HG02798 (cell line): ENCODE results near the gene ULK4.
"Not testable (repeated sequence)": the region's sequence is repeated elsewhere in the genome, so short reads cannot be mapped to it uniquely, and the experiment has no call there.

ENCODE experiments used
- ATAC-seq: cut with Tn5 transposase; IDR thresholded peaks from one replicate; pipeline ENCODE4 v1.9.1; 2021; ENCODE audit warnings: mild to moderate bottlenecking; ENCODE audit not compliant: unreplicated experiment, poor library complexity

The ULK4 gene

GRCh38 chr3:41960826-41961750 is 815 bp downstream of the ULK4 start:
- ATAC-seq: no peak

- no peak for ATAC-seq
Observed at GRCh38 chr3:41956574-41956973, 5.3 kb downstream of the ULK4 start.

- no peak for ATAC-seq
Observed at GRCh38 chr3:41955192-41955591, 6.7 kb downstream of the ULK4 start.

- no peak for ATAC-seq
Observed at GRCh38 chr3:41943311-41943843, 18.5 kb downstream of the ULK4 start.

GRCh38 chr3:41940393-41940792 is 21.5 kb downstream of the ULK4 start:
- no peak for ATAC-seq

GRCh38 chr3:41936384-41936783 is 25.5 kb downstream of the ULK4 start:
- no peak for ATAC-seq

GRCh38 chr3:41933154-41933676 is 28.7 kb downstream of the ULK4 start:
- ATAC-seq: no peak

GRCh38 chr3:41932464-41932863 is 29.4 kb downstream of the ULK4 start:
- ATAC-seq: no peak

- no peak for ATAC-seq
Observed at GRCh38 chr3:41920406-41920965, 41.4 kb downstream of the ULK4 start.

GRCh38 chr3:41915353-41915752 is 46.5 kb downstream of the ULK4 start:
- no peak for ATAC-seq

- no peak for ATAC-seq
Observed at GRCh38 chr3:41912280-41912679, 49.6 kb downstream of the ULK4 start.

- no peak for ATAC-seq
Observed at GRCh38 chr3:41907330-41908073, 54.4 kb downstream of the ULK4 start.

GRCh38 chr3:41900265-41900664 is 61.6 kb downstream of the ULK4 start:
- no peak for ATAC-seq

GRCh38 chr3:41898631-41899030 is 63.3 kb downstream of the ULK4 start:
- no peak for ATAC-seq

GRCh38 chr3:41893977-41894376 is 67.9 kb downstream of the ULK4 start:
- no peak for ATAC-seq

- no peak for ATAC-seq
Observed at GRCh38 chr3:41888368-41889076, 73.4 kb downstream of the ULK4 start.

- no peak for ATAC-seq
Observed at GRCh38 chr3:41882956-41883355, 78.9 kb downstream of the ULK4 start.

GRCh38 chr3:41881233-41881821 is 80.6 kb downstream of the ULK4 start:
- no peak for ATAC-seq

- ATAC-seq: no peak
Observed at GRCh38 chr3:41880387-41880786, 81.5 kb downstream of the ULK4 start.

GRCh38 chr3:41877741-41878140 is 84.2 kb downstream of the ULK4 start:
- not testable (repeated sequence) for ATAC-seq
